COLO668 (cell line): Measurements from ENCODE around the gene SLF1.
"Not testable (repeated sequence)": the region's sequence is repeated elsewhere in the genome, so short reads cannot be mapped to it uniquely, and the experiment has no call there.

Source experiments
- DNase-seq: peaks from one replicate; lab custom pipeline; 2025; ENCODE audit not compliant: unreplicated experiment; lab: John Stamatoyannopoulos, UW

SLF1 gene

DNA sequence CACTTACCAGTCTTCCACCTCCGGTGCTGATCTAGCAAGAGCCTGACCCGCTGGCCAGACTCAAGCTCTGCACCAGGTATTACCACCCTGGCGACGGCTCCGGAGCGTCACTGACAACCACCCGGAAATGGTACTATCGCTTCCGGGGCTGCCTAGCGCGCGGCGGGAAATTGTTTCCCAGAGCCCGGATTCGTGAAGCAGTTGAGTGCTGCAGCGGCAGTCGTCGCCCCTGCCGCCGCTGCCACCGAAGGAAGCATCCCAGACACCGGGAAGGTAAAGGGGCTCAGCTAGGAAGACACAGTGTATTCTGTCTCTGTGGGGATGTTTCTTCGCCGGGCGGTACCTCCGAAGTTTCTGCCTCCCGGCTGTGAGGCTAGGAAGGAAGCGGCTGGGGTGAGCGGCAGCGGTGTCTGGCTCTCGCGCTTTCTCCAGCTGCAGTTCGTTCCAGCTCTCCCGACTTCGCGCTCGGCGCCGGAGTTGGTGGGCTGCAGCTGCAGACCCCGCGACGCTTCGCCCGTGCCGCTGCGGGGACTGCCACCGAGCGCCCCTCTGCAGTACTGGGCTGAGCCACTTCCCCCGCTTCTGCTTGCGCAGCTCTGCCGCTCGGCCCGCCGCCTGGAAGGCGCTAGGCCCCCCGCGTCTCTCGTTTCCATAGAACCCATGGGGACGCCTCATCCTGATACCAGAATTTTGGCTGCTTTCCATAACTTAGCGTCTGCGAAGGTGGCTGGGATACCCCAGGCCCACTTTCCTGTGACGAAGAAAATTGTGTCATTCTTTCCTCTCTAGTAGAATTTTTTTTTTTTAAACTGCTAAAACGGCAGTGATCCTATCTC is at the start of gene SLF1, which contains the start of gene KIAA0825:
Gene SLF1 (plus strand): TSS at position 177 of the 836 bp plus-strand sequence. CDS start 10,142 bp downstream, outside the sequence.
Gene KIAA0825 (minus strand): TSS at position 112 of the 836 bp plus-strand sequence. CDS start 81,478 bp downstream, outside the sequence.
- peak; percentile 86 for DNase-seq

DNA sequence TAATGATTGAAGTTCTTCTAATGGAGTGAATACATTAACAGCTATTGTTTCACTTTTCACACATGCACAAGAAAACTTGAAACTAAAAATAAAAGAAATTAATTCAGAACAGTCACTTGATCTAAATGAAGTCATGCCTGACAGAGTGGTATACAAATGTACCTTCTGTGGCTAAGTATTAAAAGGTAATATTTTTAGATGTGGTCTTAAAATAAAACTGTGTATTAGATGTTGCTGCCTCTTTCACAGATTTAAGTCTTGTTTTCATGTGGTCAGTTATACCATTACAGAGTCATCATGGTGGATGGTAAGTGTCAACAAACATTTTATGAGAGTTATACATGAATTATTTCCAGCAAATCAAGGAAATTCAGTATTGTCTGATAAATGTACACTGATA is 47.1 kb upstream of the SLF1 start:
- DNase-seq = no peak

DNA sequence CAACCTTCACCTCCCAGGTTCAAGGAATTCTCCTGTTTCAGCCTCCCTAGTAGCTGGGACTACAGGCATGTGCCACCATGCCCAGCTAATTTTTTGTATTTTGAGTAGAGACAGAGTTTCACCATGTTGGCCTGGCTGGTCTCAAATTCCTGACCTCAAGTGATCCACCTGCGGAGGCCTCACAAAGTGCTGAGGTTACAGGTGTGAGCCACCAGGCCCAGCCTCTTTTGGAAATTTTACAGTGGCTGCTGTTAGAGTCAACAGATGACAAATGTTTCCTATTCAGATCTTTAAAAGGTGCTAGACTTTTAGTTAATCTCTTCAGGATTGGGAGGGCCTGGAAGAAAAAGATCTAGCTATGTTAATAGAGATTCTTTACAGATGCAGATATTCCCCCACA is 45.1 kb upstream of the SLF1 start:
- DNase-seq = not testable (repeated sequence)

DNA sequence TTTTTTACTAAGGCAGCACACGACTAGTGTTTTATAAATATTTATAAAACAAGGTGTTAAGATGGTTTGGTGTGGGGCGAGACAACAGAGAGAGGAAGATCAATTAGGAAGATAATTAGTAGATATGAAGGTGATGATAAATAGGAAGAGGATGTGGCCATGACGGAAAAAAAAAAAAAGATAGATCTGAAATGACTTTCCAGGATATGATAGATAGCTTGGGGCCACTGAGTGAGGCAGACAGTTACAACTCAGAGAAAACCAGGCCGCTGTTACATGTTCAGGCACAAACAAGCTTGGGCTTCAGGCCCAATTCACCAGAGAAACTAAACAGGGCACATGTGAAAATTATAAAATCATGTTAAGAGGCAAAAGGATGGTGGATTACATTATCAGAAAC is 43.3 kb upstream of the SLF1 start:
- no peak for DNase-seq

DNA sequence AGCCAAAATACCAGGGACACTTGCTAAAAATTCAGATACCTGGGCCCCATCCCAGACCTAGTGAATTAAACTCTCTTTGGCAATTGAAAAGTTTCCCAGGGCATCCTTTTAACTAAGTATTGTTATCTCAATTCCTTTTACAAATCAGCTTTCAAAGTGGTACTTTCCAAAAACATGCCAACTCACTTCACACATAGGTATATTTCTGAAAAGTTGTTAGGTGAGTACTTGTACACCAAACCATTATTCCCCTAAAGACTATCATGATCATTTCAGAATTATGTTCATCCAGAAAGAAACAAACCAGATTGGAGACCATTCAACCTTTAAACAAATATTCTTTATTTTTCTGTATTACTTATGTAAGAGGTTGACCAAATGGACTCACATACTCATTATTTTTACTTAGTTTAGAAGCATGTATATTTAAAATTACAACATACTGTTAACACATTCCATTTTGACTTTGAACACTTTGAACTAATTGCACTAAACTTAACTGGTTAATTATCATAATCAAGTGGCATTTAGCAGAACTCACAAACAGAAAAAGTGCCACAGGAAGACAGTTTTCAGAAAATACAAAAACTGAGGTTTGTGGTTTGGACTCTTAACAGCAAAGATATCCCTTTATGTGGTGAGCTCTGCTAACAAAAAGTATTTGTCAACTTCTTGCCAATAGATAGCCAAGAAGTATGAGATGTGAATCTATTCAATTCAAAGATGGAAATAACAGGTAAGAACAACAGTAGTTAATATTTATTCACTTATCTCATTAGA is 40.8 kb upstream of the SLF1 start:
- no peak for DNase-seq

DNA sequence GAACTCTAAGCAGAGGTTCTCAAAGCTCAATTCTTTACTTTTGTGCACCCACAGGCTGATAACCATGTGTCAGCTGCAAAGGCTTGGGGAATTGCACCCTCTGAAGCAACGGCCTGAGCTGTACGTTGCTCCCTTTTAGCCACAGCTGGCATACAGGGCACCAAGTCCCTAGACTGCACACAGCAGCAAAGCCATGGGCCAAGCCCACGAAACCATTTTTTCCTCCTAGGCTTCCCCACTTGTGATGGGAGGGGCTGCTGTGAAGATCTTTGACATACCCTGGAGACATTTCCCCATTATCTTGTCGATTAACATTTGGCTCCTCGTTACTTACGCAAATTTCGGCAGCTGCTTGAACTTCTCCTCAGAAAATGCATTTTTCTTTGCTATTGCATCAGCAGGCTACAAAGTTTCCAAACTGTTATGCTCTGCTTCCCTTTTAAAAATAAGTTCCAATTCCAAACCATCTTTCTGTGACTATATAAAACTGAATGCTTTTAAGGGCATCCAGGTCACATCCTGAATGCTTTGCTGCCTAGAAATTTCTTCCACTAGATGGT is 23.1 kb upstream of the SLF1 start:
- no peak for DNase-seq

DNA sequence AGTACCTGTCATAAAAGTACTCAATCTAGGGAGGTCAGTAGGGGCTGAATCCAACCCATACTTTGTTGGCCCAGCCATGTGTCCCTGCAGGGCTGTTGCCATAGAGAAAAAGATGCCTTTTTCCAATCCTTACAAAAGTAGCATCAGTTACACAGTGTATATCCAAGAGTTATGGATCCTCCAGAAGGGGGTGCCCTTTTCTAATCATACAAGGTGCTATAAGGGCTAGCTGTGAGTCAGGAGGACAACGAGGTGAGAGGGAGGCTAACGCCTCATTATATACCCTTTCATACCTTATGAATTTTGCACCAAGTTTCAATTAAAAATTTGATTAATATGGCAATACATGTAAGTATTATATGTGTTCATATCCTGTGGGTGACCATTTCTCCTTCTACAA is 4.9 kb upstream of the SLF1 start:
- DNase-seq = peak; percentile 0

DNA sequence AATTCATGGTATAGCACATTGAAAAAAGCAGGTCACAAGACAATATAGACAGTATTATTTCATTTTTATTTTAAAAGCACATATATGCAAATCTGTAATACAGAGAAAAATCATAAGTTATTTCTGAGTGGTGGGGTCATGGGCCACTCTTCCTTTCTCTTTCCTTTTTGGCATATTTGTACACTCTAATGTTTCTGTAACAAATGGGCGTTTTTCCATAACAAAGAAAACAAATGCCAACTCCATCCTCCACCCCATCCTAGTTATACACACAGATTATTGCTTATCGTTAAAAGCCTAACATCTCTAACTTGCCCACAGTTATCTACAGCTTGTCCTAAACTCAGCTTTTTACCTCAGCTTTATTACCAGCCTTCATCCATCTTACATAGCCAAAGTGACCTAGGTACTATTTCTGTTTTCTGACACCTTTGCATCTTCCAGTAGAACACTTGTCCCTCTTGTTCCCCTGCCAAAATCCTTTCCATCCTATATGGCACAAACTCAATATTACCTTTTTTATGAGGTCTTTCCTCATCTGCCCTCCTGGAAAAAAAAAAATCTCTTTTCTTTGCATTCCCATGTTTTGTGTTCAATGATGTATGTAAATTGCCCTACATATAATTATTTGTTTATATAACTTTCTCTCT is 4.2 kb upstream of the SLF1 start:
- DNase-seq = no peak

DNA sequence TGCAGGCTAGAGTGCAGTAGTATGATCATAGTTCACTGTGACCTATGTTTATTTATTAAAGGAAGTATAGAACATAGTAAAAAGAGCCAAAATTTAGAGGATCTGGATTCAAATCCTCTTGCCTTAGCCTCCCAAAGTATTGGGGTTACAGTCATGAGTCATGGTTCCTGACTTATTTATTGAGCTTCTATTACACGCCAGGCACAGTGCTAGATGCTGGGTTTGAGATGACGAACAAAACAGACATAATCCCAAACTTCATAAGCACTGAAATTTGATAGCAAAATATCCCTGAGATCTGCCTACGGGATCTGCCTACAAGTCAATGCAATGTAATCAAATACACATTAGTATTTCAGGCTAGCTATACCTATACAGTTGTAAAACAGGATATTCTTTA is 2.6 kb upstream of the SLF1 start:
- no peak for DNase-seq

DNA sequence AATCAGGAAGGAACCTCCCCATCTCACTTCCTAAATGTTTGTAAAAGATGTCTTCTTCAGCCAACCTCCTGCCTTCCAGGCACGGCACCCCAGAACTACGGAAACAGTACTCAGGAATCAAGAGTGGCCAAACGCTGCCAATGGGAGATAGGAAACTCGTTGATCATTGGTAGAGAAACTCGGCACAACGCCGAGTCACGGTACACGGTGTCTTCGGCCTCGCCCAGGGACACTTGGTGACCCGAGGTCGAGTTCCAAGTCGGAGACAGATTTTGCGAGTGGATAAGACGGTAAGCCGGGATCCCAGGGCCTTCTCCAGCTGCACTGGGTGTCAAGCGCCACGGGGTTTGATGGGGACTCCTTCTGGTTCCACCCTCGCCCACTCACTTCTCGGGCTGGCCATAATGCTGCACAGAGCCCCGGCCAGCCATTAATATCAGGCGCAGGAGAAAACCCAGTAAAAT is 408 bp upstream of the SLF1 start:
- DNase-seq = peak; percentile 43

DNA sequence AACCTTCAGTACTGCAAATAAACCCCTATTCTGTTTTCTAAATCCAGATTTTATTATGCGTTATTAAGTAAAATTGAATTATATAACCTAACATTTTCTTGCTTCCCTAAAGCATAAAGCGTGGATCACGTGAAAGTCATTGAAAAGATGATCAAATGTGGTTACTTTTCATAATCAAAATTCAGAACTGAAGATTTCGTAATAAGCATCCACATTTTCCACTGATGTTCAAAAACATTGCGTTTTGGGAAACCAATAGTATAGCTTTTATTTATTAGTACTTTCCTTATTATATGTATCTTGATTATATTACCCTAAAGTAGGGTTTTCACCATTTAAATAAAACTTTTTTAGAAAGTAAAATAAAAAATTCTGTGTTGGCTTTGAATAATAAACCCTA is 1.8 kb downstream of the SLF1 start:
- DNase-seq = no peak

DNA sequence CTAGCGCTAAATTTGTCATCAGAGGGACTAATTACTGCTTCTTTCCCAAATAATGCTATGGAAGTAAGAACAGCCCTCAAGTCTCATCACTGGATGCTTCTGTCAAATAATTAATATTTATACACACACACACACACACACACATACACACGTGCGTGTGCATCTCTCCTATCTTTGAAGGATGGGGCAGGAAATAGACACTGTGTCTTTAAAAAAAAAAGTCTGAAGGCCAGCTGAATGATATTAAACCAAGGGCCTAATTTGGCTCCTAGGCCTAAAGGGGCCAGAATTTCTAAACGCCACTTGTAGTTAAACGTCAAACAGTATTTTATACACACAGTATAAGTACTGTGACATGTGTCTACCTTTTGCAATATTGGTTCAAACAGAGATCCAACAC is 3.3 kb downstream of the SLF1 start:
- no peak for DNase-seq

DNA sequence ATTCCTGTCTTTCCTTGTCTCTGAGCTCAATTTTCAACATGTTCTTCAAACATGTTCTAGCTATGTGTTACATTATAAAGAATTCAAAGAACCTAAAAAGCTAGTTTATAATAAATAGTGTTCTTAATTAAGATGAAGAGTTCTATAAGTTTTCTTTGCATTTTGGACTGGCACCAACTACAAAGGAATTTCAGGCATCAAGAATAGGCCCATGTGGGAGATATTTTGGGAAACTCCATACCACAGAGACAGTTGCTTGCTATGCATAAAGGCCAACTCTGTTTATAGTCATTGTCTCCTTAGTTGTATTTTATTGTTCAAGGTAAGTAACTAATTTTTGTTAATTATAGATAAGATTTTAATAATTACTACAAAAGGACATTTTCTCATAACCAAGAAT is 4.5 kb downstream of the SLF1 start:
- DNase-seq = no peak

DNA sequence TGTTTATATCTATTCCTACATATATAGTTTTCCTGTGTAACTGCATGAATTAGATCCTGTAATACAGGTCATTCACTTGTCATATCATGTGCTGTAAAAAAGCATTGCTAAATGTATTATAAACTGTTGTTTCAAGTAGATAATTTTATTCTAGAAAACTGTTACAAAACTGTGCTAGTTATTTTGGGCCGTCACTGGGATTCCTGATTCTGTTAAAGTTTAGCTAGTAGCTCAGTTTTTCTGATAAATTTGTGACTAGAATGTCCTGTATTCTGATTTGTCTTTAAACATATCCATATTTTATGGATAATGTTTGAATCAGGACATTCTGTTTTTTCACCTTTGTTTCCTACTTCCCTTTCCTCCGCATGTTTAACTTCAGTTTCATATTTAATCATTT is 5.4 kb downstream of the SLF1 start:
- DNase-seq = no peak

DNA sequence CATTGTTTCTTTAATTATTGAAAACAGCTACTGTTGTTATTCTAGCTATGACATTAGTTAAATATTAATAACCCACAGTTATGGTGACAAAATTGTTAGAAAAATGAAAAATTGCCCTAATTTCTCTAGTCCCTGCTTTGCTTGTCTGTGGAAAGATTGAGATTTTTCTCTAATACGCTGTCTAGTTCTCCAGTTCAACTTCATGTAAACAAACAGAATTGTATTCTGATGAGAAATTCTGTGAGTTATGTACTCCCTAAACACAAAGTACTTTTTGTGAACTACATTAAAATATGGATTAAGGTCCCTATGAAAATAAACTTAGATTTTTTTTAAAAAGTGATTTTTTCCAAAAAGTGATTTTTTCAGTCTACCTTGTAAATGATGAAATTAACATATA is 8.7 kb downstream of the SLF1 start:
- DNase-seq = no peak

DNA sequence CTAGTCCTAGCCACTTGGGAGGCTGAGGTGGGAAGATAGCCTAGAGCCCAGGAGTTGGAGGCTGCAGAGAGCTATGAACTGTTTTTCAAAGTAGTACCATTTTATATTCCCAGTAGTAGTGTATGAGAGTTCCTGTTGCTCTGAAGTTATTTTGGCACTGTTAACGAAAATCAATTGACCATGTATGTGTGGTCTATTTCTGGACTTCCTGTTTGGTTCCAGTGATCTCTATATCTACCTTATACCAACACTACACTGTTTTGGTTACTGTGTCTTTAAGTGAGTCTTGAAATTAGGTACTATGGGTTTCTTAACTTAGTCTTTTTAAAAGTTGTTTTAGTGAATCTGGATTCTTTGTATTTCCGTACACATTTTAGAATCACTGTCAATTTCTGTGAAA is 13.6 kb downstream of the SLF1 start:
- no peak for DNase-seq

DNA sequence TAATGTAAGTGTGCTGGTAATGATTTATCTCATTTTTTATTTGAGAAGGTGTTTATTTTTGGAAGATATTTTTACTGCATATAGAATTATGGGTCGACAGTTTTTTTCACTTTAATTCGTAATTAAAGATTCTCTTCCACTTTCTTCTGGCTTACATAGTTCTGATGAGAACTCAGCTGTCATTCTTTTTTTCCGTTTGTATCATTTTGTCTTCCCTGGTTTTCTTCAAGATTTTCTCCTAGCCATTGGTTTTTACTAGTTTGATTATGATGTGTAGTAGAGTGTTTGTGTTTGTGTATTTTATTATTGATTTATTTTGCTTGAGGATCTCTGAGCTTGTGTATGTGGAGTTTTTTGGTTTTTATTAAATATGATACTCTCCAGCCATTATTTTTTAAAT is 21.7 kb downstream of the SLF1 start:
- no peak for DNase-seq

DNA sequence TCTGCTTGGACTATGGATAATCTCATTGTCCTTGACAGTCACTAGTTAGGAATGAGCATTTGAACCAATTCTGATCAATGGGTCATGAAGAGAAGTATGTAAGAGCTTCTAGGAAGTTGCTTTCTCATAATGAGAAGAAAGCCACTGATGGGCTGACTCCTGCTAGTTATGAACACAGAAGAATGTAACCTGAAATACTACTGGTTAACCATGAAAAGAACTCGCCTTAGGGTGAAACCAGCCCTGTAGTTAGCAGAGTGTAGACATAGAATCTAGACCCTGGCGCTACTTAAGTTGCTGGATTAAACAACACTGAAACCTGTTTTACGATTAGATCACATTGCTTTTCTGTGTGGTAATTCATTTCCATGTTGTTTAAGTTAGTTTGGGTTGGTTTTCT is 26.6 kb downstream of the SLF1 start:
- DNase-seq = no peak

DNA sequence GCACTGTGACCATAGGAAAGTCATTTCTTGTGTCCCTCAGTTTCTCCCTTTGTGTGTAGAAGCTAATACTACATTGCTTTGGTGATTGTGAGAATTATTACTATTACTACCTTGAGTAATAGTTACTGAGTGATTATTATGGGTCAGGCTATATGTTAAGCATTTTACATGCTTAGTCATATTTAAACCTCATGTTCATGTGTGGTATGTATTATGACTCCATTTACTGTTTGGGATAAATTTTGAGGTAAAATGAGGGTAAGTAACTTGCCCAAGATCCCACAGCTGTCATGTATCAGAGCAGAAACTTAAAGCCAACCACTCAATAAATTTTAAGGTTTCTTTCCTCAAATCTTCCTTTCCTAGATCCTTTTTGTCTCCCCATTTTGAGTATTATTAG is 28.3 kb downstream of the SLF1 start:
- DNase-seq = no peak

DNA sequence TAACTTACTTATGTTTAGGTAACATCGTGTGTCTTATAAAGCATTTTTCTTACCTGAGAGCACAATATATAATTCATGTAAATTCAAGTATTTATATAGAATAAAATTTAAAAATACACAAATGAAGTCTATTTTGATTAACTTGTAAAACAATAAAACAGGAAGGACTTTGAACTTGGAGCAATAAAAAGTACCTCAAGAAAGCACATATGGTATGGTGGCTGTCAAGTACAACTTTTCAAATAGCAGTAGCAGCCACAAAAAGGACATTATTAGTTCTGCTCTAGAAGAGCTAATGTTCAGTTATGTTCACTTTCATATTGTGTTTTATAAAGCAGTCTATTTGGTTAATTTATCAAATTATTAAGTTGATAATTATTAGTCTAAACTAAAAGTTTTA is 31.4 kb downstream of the SLF1 start:
- no peak for DNase-seq

DNA sequence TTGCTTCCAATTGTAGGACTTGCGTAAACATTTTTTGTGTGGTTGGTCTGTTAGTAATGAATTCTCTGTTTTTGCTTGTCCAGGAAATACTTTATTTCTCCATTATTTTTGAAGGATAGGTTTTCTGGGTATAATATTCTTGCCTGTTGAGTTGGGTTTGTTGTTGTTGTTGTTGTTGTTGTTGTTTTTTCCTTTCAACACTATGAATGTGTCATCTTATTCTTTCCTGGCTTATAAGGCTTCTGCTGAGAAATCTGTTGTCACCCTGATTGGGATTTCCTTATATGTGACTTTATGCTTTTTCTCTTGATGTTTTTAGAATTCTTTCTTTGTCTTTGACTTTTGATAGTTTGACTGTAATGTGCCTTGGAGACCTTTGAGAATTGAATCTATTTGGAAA is 39.8 kb downstream of the SLF1 start:
- DNase-seq = no peak
